HG03097 (cell line): ENCODE measurements around the gene MDC1.

Source experiments
- ATAC-seq: cut with Tn5 transposase; IDR thresholded peaks from one replicate; pipeline ENCODE4 v1.9.1; 2021; ENCODE audit not compliant: unreplicated experiment, low FRiP score

The MDC1 gene

GRCh38 chr6:30747902-30748769, 31.1 kb upstream of the MDC1 start:
- ATAC-seq: no peak

GRCh38 chr6:30747300-30747687, 30.2 kb upstream of the MDC1 start:
- no peak for ATAC-seq

- ATAC-seq: peak; percentile 37
Measured at GRCh38 chr6:30744054-30744805, 27.1 kb upstream of the MDC1 start, which contains the start of gene IER3. Gene IER3 (minus strand): TSS chr6:30744547. CDS start chr6:30744518, 29 bp downstream.

- ATAC-seq: no peak
Measured at GRCh38 chr6:30743099-30744053, 26.3 kb upstream of the MDC1 start.

DNA sequence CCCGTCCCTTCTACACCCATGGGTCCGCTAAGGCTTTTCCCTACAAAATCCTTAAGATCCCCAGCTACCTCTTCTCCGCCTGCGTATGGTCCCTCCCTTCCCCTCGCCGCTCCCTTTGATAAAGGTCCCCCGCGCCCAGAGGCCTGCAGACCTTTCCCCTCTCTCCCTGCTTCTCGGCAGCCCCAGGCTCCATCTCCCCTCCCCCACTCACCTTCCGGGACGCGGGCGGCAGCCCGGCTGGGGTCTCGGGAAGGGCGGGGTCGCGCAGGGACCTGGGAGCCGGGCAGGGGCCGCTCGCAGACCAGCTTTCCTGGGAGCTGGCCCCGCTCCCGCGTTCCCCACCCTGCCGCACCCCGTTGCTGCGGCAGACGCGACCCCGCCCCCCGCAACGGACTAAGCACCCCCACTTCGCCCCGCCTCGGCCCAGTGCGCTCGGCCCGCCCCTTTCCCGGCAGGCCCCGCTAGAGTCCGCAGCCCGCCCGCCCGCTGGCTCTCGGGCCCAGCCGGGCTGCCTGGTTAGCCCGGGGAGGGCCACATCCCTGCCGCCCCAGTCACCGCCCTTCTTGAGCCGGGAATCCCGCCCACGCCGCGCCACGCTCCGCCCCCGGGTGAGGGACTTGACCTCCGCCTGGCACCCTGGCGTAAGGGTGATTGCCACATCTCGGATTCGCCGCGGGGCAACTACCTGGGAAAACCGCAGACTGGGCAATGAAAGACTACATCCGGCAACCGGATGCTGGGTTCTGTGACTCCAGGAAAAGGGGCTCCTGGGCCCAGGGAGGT, 25.4 kb upstream of the MDC1 start, which contains the start of gene FLOT1:
TSS of gene FLOT1 (minus strand) at position 372 of the 783 bp plus-strand sequence. CDS start 498 bp downstream, outside the sequence.
- peak; percentile 68 for ATAC-seq

DNA sequence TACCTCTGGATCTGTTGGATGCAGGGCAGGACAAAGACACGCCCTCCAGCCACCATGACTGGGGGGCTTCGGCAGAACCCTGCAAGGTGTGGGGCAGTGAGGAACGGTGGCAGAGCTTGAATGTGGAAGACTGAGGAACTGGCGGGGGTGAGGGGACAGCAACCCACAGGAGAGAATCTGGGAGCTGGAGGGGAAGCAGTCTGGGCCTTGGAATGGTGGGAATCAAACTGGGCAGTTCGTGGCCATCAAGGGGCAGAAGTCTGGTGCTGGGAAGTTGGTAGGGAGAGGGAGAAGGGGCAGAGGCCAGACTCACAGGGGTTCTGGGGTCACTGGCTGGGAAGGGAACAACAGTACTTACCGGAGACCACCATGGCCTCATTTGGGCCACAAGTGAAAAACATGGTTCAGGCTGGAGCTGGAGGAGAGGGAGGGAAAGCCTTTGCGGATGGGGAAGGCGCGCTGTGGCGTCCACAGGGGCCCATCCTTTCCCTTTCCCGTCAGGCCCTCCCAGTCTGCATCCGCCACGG, 24.8 kb upstream of the MDC1 start:
- ATAC-seq: no peak

DNA sequence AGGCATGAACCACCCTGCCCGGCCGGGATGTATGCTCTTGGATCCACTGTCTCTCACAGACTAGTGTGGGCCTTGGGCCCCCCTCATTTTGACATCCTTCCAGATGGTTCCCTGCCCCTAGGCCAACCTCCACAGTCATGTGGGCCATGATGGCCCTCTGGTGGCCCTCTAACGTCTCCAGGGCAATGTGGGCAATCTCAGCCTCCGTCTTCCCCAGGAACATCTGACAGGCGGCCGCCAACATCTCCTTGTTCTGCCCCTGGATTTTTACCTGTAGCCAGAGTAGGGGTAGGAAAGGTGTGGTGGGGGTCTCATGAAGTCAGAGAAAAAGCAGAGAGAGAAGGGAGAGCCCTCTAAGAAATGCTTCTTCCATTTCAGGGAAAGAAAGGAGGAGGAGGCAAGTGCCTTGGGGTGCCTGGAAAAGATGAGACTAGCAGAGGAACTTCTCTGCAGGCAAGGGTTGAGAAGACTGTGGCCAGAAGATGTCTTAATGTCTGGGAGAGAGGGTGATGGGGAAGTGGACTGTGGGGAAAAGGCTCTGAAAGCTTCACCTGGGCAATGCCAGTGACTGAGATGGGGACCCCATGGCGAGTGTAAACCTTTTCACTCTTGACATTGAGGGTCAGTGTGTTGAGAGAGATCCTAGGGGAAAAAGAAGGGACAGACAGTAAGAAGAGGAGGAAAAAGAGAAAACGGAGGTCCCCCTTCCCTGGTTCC, 24.1 kb upstream of the MDC1 start:
- ATAC-seq: no peak

- no peak for ATAC-seq
Measured at GRCh38 chr6:30740540-30740870, 23.4 kb upstream of the MDC1 start.

DNA sequence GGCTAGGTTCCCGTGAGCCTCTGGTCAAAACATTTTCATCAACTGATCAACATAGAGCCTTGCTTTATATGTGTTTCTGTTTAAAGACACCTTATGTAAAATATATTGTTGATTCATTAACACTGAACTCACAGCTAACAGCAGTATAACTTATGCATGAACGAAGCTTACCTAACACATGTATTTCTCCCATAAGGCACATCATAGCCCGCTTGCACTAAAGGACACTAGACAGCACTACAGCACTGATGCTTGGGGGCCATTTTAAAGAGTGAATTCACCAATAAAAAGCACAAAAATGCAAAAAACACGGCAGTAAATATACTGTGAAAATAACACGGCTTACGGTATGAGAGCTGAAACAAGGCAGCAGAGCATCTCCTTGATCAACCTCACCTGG, 21.5 kb upstream of the MDC1 start:
- ATAC-seq: no peak

GRCh38 chr6:30735668-30736314, 18.7 kb upstream of the MDC1 start:
- peak; percentile 34 for ATAC-seq

DNA sequence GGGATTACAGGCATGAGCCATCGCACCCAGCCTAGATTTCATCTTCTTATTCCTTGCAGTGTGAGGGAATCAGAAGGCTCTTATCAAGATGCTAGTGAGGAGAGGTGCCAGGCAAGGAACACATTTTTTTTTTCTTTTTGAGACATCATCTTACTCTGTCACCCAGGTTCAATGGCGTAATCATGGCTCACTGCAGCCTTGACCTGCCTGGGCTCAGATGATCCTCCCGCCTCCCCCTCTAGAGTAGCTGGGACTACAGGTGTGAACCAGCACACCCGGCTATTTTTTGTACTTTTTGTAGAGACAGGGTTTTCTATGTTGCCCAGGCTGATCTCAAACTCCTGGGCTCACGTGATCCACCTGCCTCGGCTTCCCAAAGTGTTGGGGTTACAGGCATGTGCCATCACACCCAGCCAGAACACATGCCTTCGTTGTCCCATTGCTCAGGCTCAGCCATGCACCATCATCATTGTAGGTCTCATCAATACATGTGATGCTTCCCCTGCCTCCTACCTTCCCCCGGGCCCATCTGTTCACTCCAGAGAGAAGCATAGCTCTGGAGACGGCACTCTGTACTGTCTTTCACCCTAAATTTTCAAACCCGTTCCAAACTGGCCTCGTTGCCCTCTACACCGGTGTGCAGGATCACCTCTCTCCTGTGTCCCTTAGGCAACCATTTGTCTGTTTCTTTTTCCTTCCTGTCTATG, 15.3 kb upstream of the MDC1 start:
- ATAC-seq: no peak

DNA sequence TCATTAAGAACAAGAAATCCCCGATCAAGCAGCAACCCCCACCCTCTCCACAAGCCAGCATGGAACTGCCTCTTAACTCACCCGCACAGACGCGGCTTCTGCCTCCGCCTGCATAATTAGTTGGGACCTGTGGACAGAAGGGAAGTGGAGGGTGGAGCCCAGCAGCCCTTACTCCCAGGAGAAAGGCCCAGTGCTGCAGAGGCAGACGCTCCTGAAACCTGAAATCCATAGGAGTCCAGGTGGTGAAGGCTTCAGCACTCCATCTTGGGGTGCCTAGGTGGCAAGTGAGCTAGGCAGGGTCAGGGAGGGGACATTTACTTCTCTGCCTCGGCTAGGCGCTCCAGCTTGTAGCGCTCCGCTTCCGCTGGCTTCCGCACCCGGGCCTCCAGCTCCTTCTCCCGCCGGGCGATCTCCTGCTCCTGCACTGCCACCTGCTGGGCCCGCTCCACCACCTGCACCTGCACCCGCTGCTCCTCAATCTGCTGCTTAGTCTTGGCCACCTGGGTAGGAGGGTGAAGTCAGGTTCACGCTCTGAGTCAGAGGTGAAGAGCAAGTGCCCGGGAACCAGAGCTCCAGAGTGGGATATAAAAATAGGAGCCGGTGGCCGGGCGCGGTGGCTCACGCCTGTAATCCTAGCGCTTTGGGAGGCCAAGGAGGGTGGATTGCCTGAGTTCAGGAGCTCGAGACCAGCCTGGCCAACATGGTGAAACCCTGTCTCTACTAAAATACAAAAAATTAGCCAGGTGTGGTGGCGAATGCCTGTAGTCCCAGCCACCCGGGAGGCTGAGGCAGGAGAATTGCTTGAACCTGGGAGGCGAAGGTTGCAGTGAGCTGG, 13.7 kb upstream of the MDC1 start:
- ATAC-seq: no peak

GRCh38 chr6:30727920-30728553, 11.0 kb upstream of the MDC1 start:
- no peak for ATAC-seq

GRCh38 chr6:30726506-30727413, 9.7 kb upstream of the MDC1 start:
- no peak for ATAC-seq

DNA sequence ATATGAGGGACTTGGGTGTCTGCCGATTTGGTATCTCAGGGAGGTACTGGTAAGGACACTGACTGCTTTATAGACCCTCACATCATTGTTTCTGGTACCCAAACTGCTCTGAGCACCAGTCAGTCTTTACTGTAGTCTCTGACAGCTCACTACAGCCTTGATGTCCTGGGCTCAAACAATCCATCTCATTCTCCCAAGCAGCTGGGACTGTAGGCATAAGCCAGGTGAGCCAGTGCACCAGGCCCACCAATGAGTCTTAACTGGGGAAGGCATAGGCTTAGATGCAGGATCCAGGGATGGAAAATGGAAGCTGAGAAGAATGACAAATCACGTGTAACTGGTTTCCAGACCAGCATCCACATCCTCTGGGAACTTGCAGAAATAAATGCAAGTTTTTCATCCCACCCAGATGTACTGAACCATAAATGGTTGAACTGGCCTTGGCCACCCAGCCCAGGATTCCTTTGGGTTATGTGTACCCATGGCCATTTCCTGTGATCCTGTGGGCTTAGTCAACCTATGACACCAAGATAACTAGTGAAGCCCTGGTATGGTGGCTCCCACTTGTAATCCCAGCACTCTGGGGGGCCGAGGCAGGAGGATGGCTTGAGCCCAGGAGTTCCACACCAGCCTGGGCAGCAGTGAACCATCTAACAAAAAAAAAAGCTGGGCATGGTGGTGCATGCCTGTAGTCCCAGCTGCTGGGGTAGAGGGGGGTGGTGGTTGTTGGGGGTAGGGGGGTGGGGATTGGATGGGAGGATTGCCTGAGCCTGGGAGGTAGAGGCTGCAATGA, 8.8 kb upstream of the MDC1 start:
- ATAC-seq: no peak
